Body of pancreas (tissue), 4 donors: ENCODE data around the gene SLAMF7.

ENCODE experiments used
- POLR2A ChIP-seq, 3 donors: fragments of 450-650 bp; IDR thresholded peaks; one replicate each; pipeline ENCODE4 v1.6.1; 2016; ENCODE audit warnings: antibody characterized with exemption in 3 of 3, mild to moderate bottlenecking in 2 of 3
- TF ChIP-seq, protein P1 (sequence below), 7 experiments: fragments of 450-650 bp in 4 of 7; fragments of 200-600 bp in 3 of 7; sonication (generic) in 3 of 7; IDR thresholded peaks; one replicate each; pipeline ENCODE4 v1.5.1; 2016 to 2019; ENCODE audit warnings: antibody characterized with exemption in 7 of 7

DNA sequence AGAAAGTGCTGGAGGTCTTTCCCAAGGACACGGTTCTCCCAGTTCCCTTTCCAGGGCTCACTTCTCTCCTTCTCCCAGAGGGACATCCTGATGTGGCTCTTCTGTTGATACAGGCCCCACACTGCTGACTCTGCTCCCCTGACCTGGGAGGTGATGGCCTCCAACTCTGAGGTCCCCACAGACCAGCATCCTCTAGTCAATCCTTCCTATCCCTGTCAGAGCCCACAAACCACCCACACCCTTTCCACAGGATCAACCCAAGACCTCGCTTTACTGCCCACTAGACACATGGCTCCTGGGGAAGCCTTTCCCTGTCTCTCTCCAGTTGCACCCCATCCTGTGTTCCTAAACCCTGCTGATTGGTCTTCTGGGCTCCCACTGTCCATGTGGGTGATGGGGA is 11.6 kb downstream of the SLAMF7 start:
- TF ChIP-seq, protein P1, sequence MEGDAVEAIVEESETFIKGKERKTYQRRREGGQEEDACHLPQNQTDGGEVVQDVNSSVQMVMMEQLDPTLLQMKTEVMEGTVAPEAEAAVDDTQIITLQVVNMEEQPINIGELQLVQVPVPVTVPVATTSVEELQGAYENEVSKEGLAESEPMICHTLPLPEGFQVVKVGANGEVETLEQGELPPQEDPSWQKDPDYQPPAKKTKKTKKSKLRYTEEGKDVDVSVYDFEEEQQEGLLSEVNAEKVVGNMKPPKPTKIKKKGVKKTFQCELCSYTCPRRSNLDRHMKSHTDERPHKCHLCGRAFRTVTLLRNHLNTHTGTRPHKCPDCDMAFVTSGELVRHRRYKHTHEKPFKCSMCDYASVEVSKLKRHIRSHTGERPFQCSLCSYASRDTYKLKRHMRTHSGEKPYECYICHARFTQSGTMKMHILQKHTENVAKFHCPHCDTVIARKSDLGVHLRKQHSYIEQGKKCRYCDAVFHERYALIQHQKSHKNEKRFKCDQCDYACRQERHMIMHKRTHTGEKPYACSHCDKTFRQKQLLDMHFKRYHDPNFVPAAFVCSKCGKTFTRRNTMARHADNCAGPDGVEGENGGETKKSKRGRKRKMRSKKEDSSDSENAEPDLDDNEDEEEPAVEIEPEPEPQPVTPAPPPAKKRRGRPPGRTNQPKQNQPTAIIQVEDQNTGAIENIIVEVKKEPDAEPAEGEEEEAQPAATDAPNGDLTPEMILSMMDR (IDR thresholded peaks at IDR 0.05): no peak
- no peak for TF ChIP-seq POLR2A (IDR thresholded peaks at IDR 0.05)
